ENCODE data around the gene YIF1B. TPM values are rescaled to one million over a fixed set of nuclear protein-coding genes. Genes with fewer than 3 reads are reported as not detected.
"Not testable (repeated sequence)": the region's sequence is repeated elsewhere in the genome, so short reads cannot be mapped to it uniquely, and the experiment has no call there.

YIF1B gene
- total RNA-seq, 1 experiment from 2014 or later, result 49.2 TPM

DNA sequence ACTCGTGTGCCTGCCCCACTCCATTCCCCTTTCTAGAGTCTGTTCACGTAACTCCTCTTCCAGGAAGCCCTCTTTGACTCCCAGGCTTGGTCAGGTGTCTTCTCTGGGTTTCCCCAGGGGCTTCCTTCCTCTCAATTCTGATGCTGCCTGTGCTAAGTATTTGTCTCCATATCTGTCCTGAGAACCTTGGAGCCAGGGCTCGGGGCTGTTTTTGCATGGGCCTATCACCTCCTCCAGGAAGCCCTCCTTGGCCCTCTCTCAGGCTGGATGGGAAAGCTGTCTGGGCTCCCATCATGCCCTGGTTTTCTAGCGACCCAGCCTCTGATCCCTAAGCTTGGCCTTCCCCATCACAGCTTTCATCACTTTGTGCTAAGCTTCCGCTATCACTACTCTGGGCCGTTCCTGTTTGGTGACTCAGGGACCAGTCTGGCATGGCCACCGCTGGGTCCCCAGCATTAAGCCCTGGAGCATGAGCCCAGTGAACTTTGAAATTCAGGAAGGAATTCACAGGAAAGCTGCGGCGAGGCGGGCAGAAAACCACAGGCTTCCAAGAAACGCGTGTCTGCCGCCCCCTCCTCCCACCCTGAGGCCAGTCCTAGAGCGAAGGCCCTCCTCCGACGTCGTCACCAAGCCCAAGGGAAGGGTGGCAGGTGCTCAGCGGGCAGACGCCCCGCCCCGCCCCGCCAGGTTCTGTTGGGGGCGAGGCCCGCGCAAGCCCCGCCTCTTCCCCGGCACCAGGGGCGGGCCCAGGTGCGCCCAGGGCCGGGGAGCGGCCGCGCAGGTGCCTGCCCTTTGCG is 51.9 kb downstream of the YIF1B start:
- POLR2A ChIA-PET, result interaction anchor here (0.6 to 5.8 kb wide), 14 partner anchors 12 to 392 kb away, joined by 3 to 82 read pairs (median 4); partner anchors contain the start of genes KCNK6 and PSMD8
- CTCF ChIA-PET, result interaction anchor here (0.6 to 1.7 kb wide), 8 partner anchors 11 to 361 kb away, joined by 3 to 6 read pairs (median 3); no protein-coding TSS in a partner anchor
- peak overlapping the region; percentile 78 for H3K4me3 Mint-ChIP-seq (ENCODE audit: unreplicated experiment)
- TF ChIP-seq, protein P1, sequence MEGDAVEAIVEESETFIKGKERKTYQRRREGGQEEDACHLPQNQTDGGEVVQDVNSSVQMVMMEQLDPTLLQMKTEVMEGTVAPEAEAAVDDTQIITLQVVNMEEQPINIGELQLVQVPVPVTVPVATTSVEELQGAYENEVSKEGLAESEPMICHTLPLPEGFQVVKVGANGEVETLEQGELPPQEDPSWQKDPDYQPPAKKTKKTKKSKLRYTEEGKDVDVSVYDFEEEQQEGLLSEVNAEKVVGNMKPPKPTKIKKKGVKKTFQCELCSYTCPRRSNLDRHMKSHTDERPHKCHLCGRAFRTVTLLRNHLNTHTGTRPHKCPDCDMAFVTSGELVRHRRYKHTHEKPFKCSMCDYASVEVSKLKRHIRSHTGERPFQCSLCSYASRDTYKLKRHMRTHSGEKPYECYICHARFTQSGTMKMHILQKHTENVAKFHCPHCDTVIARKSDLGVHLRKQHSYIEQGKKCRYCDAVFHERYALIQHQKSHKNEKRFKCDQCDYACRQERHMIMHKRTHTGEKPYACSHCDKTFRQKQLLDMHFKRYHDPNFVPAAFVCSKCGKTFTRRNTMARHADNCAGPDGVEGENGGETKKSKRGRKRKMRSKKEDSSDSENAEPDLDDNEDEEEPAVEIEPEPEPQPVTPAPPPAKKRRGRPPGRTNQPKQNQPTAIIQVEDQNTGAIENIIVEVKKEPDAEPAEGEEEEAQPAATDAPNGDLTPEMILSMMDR (IDR thresholded peaks at IDR 0.05; ENCODE audit: unreplicated experiment), result no peak
- no peaks in the 10 kb centered on the region for H3K36me3 Mint-ChIP-seq (ENCODE audit: insufficient read depth, unreplicated experiment)
- intact Hi-C loops (cut with micrococcal nuclease), result loop anchor here (1.0 kb wide), 1 partner anchor 21 kb away; no protein-coding TSS in a partner anchor
- H3K4me1 Mint-ChIP-seq (ENCODE audit: insufficient read depth, unreplicated experiment), result peaks cover 33% of the 10 kb centered on the region
- H3K27ac Mint-ChIP-seq (ENCODE audit: low read depth, unreplicated experiment), result peak overlapping the region; percentile 82
- H3K27me3 Mint-ChIP-seq (ENCODE audit: insufficient read depth, unreplicated experiment), result no peaks in the 10 kb centered on the region
- H3K9me3 Mint-ChIP-seq (ENCODE audit: unreplicated experiment), result no peaks in the 10 kb centered on the region
- peak; percentile 91 for DNase-seq (ENCODE audit: unreplicated experiment)
- no TSS peak for BruUV-seq (replicated peaks)

DNA sequence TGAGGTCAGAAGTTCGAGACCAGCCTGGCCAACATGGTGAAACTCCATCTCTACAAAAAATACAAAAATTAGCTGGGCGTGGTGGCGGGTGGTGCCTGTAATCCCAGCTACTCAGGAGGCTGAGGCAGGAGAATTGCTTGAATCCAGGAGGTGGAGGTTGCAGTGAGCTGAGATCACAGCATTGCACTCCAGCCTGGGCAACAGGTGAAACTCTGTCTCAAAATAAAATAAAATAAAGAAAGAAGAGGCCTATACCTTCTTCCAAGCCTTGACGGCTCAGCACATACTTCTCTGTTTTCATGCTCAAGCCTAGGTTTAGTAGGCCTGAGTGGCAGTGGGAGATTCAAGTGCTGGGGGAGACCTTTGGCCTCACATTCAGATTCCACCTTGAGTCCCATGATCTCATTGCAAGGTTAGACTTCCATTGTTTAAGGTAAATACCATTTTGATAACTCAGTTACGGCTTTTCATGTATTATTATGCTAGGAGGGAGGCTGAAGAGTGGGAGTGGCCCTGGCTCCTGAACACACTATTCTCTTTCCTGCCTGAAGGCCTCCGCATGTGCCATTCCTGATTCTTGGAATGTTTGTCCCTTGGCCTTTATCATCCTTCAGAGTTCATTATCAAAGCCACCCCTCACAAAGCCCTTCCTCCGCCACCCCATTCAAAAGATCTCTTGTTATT is 53.0 kb downstream of the YIF1B start:
- intact Hi-C loops (cut with micrococcal nuclease), result no loop called here
- Mint-ChIP-seq H3K4me1 (ENCODE audit: insufficient read depth, unreplicated experiment) (peaks cover 27% of the 10 kb centered on the region), H3K9me3 (ENCODE audit: unreplicated experiment) (no peaks in the 10 kb centered on the region), H3K27ac (ENCODE audit: low read depth, unreplicated experiment) (no peak overlapping the region), H3K36me3 (ENCODE audit: insufficient read depth, unreplicated experiment) (no peaks in the 10 kb centered on the region), H3K27me3 (ENCODE audit: insufficient read depth, unreplicated experiment) (no peaks in the 10 kb centered on the region), H3K4me3 (ENCODE audit: unreplicated experiment) (no peak overlapping the region)
- CTCF ChIA-PET, result interaction anchor here (1.3 kb wide), 1 partner anchor 22 kb away, joined by 3 read pairs; no protein-coding TSS in a partner anchor
- no TSS peak for BruUV-seq (replicated peaks)
- no peak for DNase-seq (ENCODE audit: unreplicated experiment)
- POLR2A ChIA-PET, result no interaction called here
- TF ChIP-seq, protein P1 (IDR thresholded peaks at IDR 0.05; ENCODE audit: unreplicated experiment), result no peak

DNA sequence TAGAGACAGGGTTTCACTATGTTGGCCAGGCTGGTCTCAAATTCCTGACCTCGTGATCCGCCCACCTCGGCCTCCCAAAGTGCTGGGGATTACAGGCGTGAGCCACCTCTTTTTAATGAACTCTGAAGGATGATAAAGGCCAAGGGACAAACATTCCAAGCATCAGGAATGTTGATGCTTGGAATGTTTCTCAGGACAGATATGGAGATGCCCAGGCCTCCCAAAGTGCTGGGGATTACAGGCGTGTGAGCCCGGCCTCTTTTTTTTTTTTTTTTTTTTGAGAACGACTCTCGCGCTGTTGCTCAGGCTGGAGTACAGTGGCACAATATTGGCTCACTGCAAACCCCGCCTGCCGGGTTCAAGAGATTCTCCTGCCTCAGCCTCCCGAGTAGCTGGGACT is 53.8 kb downstream of the YIF1B start:
- H3K9me3 Mint-ChIP-seq (ENCODE audit: unreplicated experiment); POLR2A ChIA-PET; H3K36me3 Mint-ChIP-seq (ENCODE audit: insufficient read depth, unreplicated experiment); BruUV-seq (replicated peaks); intact Hi-C loops (cut with micrococcal nuclease); H3K4me3 Mint-ChIP-seq (ENCODE audit: unreplicated experiment); H3K27me3 Mint-ChIP-seq (ENCODE audit: insufficient read depth, unreplicated experiment); DNase-seq (ENCODE audit: unreplicated experiment); H3K27ac Mint-ChIP-seq (ENCODE audit: low read depth, unreplicated experiment): not testable (repeated sequence)
- H3K4me1 Mint-ChIP-seq (ENCODE audit: insufficient read depth, unreplicated experiment), result peaks cover 19% of the 10 kb centered on the region
- CTCF ChIA-PET, result interaction anchor here (0.6 kb wide), 1 partner anchor 17 kb away, joined by 3 read pairs; no protein-coding TSS in a partner anchor

DNA sequence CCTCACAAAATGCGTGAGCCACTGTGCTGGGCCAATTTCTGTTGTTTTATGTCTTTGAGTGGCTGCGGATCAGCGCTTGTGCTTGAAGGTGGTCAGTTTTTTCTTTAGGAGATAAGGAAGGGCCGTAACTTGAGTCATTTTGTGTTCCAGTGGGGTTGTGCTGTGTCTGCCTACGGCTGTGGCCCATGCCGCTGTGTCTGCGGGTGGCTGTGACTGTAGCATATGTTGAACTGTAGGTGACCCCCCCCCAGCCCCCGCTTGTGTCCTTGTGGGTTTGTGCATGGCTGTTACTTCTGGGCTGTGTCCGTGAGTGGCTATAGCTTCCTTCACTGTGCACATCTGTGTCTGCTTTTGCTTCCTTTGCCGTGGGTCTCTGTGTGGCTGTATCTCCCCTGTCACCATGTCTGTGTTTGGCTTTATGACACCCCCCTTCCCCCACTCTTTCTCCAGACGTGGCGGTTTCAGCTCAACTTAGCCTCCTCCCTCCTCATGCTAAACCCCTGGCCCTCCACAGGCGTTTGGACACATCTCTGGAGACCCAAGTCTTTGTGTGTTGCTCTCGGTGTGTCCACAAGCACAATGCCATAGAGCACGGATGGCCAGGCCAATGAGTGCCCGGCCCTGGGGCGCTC is 60.2 kb downstream of the YIF1B start:
- BruUV-seq (replicated peaks), result no TSS peak
- Mint-ChIP-seq H3K36me3 (ENCODE audit: insufficient read depth, unreplicated experiment) (no peaks in the 10 kb centered on the region), H3K4me3 (ENCODE audit: unreplicated experiment) (no peak overlapping the region), H3K27me3 (ENCODE audit: insufficient read depth, unreplicated experiment) (no peaks in the 10 kb centered on the region), H3K4me1 (ENCODE audit: insufficient read depth, unreplicated experiment) (peaks cover 11% of the 10 kb centered on the region), H3K9me3 (ENCODE audit: unreplicated experiment) (no peaks in the 10 kb centered on the region), H3K27ac (ENCODE audit: low read depth, unreplicated experiment) (no peak overlapping the region)
- DNase-seq (ENCODE audit: unreplicated experiment), result no peak
- TF ChIP-seq, protein P1 (IDR thresholded peaks at IDR 0.05; ENCODE audit: unreplicated experiment), result no peak
- POLR2A ChIA-PET, result no interaction called here
- CTCF ChIA-PET, result interaction anchor here (0.6 to 1.6 kb wide), 5 partner anchors 11 to 293 kb away, joined by 3 to 5 read pairs (median 3); no protein-coding TSS in a partner anchor
- intact Hi-C loops (cut with micrococcal nuclease), result no loop called here

All from MCF 10A (cell line).